Muscle of leg (tissue), 11 donors: ENCODE data around the gene SERPINE1. TPM values are rescaled to one million over a fixed set of nuclear protein-coding genes. Genes with fewer than 3 reads are reported as not detected.
A peak's percentile ranks its signal among the peaks of the same experiment; 100 is the strongest.
"Not testable (repeated sequence)": the region's sequence is repeated elsewhere in the genome, so short reads cannot be mapped to it uniquely, and the experiment has no call there.

Source experiments
- DNase-seq: peaks from one replicate; pipeline ENCODE4 v3.0.0; 2013
- H3K27ac ChIP-seq: one replicate; pipeline ENCODE4 v1.5.1; 2013; ENCODE audit warnings: mild to moderate bottlenecking, low read length, control low read depth
- H3K27me3 ChIP-seq: one replicate; pipeline ENCODE4 v1.6.1; 2013; ENCODE audit warnings: low read length; ENCODE audit not compliant: control insufficient read depth, insufficient read depth
- H3K36me3 ChIP-seq: one replicate; pipeline ENCODE4 v1.6.1; 2013; ENCODE audit warnings: low read length; ENCODE audit not compliant: control insufficient read depth, insufficient read depth
- H3K4me1 ChIP-seq: one replicate; pipeline ENCODE4 v1.6.1; 2013; ENCODE audit warnings: low read length; ENCODE audit not compliant: control insufficient read depth, insufficient read depth
- H3K4me3 ChIP-seq: one replicate; pipeline ENCODE4 v1.5.1; 2013; ENCODE audit warnings: low read length, control low read depth
- H3K9me3 ChIP-seq: replicated peaks from 2 replicates; pipeline ENCODE4 v1.6.1; 2013; ENCODE audit warnings: low read depth, low read length; ENCODE audit not compliant: control insufficient read depth
- WGBS: methylation state at CpG from one replicate; pipeline ENCODE4 v1.1.5; 2013; ENCODE audit warnings: missing lambda C conversion rate; ENCODE audit not compliant: insufficient coverage; 5-methylcytosine and 5-hydroxymethylcytosine counted together
- polyA plus RNA-seq, 8 donors: library from polyadenylated mRNA; unstranded; fragments of 120-200 nt; gene quantifications; one replicate each; pipeline versions ENCODE4 v1.2.1 to v1.2.3, GENCODE V29; 2013; ENCODE audit warnings: inconsistent platforms in 1 of 8, low replicate concordance in 1 of 8; ENCODE audit not compliant: insufficient read length in 8 of 8, insufficient read depth in 1 of 8
- total RNA-seq: library from RNA; stranded (reverse); fragments of 120-200 nt; gene quantifications from one replicate; pipeline ENCODE4 v1.2.4, GENCODE V29; 2013

Gene SERPINE1
- total and polyA plus RNA-seq, 9 donors, result 1.6 to 8.5 (median 5.3) TPM

DNA sequence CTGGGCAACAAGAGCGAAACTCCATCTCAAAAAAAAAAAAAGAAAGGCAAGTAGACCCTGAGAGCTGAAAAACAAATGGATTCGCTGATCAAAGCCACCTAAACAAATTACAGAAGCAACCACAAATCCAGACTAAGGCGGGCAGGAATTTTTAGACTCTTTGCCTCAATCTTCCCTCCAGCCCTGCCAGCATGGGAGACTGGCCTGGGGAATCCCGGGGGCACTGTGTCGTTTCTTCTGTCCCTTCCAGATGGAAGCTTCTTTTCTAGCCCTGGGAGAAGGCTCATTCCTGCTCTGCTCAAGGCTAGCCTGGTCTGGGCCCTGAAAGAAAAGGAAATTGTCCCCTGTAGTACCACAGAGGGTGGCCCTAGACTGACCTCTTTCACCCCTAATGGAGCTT, 15.6 kb upstream of the SERPINE1 start:
- Histone ChIP-seq H3K27ac (no peak overlapping the region), H3K4me3 (no peak overlapping the region), H3K27me3 (no peaks in the 10 kb centered on the region), H3K4me1 (peaks cover 23% of the 10 kb centered on the region), H3K36me3 (no peaks in the 10 kb centered on the region), H3K9me3 (no peaks in the 10 kb centered on the region)
- WGBS, result 77% methylated on average over 3 of the region's 5 CpGs
- no peak for DNase-seq

DNA sequence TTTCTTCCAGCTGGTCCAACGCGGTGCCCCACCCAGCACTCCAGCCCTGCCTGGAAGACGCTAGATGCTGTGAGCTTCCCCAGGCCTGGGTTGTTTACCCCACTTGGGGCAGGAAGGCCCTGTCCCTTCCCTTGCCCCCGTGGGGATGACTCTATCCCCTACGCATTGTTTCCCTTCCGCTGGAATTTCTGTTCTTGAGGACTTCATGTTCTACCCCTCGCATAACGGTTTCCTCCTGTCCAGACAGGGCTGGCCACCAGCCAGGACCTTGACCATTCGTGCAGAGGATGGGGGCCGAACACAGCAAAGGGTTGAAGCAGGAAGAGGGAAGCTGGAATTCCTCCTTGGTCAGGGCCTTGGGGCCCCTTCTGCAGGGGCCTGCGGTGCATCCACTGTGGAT, 14.7 kb upstream of the SERPINE1 start:
- no peaks in the 10 kb centered on the region for H3K27me3 ChIP-seq
- WGBS, result 43% methylated on average over 7 of the region's 11 CpGs
- peak overlapping the region; percentile 55 for H3K27ac ChIP-seq
- no peaks in the 10 kb centered on the region for H3K36me3 ChIP-seq
- peaks cover 26% of the 10 kb centered on the region for H3K4me1 ChIP-seq
- peak; percentile 50 for DNase-seq
- H3K4me3 ChIP-seq, result no peak overlapping the region
- no peaks in the 10 kb centered on the region for H3K9me3 ChIP-seq

DNA sequence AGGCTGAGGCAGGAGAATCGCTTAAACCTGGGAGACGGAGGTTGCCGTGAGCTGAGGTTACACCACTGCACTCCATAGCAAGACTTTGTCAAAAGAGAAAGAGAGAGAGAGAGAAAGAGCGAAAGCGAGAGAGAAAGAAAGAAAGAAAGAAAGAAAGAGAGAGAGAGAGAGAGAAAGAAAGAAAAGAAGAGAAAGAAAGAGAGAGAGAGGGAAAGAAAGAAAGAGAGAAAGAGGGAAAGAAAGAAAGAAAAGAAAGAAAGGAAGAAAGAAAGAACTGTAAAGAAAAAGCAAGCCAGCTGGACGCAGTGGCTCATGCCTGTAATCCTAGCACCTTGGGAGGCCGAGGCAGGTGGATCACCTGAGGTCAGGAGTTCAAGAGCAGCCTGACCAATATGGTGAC, 13.8 kb upstream of the SERPINE1 start:
- not testable (repeated sequence) for H3K27me3 ChIP-seq, H3K4me3 ChIP-seq, H3K36me3 ChIP-seq, DNase-seq, H3K27ac ChIP-seq, H3K9me3 ChIP-seq
- peaks cover 32% of the 10 kb centered on the region for H3K4me1 ChIP-seq
- WGBS, result 67% methylated on average over 1 of the region's 7 CpGs

DNA sequence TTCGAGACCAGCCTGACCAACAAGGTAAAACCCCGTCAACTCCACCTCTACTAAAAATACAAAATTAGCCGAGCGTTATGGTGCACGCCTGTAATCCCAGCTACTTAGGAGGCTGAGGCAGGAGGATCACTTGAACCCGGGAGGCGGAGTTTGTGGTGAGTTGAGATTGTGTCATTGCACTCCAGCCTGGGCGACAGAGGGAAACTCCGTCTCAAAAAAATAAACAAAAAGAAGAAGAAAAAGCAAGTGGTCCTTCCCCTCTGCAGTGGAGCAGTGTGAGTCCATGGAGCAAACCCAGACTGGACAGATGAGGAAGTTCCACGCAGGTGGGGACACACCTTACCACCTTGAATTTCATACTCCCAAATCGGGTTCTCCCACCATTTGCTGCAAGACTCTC, 13.1 kb upstream of the SERPINE1 start:
- no peak overlapping the region for H3K4me3 ChIP-seq
- DNase-seq, result no peak
- no peaks in the 10 kb centered on the region for H3K36me3 ChIP-seq
- no peaks in the 10 kb centered on the region for H3K9me3 ChIP-seq
- H3K4me1 ChIP-seq, result peaks cover 26% of the 10 kb centered on the region
- H3K27me3 ChIP-seq, result no peaks in the 10 kb centered on the region
- H3K27ac ChIP-seq, result no peak overlapping the region
- WGBS, result 69% methylated on average over 2 of the region's 11 CpGs

DNA sequence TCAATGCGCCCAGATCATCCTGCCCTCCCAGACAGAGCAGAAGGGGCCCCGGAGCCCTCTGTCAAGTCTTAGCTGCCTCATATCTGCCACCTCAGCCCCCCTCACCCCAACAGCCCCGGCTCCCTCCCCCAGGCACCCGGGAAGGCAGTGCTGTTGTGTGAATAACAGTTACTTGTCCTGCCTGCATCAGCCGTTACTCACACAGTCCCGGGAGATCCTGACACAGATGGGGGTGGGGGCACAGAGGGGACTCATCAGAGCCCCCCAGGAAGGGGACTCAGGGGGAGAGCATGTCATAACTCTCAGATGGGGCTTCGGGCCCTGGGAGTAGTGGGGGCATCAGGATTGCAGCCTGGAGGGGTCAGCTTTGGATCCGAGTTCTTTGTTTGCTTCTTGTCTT, 12.4 kb upstream of the SERPINE1 start:
- no peak for DNase-seq
- Histone ChIP-seq H3K27me3 (no peaks in the 10 kb centered on the region), H3K4me3 (no peak overlapping the region), H3K36me3 (no peaks in the 10 kb centered on the region), H3K27ac (no peak overlapping the region), H3K4me1 (peaks cover 20% of the 10 kb centered on the region), H3K9me3 (no peaks in the 10 kb centered on the region)
- 32% methylated on average over 2 of the region's 8 CpGs for WGBS

DNA sequence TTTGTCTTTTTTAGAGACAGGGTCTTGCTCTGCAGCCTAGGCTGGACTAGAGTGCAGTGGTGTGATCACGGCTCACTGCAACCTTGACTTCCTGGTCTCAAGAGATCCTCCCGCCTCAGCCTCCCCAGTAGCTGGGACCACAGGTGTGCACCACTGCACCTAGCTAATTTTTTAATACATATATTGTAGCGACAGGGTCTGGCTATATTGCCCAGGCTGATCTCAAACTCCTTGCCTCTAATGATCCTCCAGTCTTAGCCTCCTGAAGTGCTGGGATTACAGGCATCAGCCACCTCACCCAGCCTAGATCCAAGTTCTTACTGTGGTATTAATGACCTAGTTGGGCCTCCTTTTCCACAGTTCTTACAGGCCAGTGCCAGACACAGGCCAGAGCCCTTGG, 11.7 kb upstream of the SERPINE1 start:
- no peak for DNase-seq
- 86% methylated on average over 2 of the region's 3 CpGs for WGBS
- no peak overlapping the region for H3K27ac ChIP-seq
- no peaks in the 10 kb centered on the region for H3K36me3 ChIP-seq
- no peak overlapping the region for H3K4me3 ChIP-seq
- no peaks in the 10 kb centered on the region for H3K27me3 ChIP-seq
- H3K4me1 ChIP-seq, result peaks cover 20% of the 10 kb centered on the region
- H3K9me3 ChIP-seq, result no peaks in the 10 kb centered on the region

DNA sequence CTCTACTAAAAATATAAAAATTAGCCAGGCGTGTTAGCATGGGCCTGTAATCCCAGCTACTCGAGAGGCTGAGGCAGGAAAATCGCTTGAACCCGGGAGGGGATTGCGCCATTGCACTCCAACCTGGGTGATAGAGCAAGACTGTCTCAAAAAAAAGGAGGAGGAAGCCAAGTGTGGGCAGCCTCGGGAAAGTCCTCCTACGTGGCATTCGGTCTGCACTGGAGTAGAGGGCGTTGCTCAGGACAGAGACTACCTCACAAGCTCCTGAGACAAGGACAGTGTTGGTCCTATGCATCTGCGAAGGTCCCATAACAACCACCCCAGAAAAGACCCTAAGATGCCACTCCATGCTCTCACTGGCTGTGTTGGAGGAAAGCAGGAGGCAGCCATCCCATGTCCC, 10.0 kb upstream of the SERPINE1 start:
- no peaks in the 10 kb centered on the region for H3K9me3 ChIP-seq
- no peaks in the 10 kb centered on the region for H3K36me3 ChIP-seq
- no peak for DNase-seq
- H3K4me1 ChIP-seq, result peaks cover 28% of the 10 kb centered on the region
- no peaks in the 10 kb centered on the region for H3K27me3 ChIP-seq
- no peak overlapping the region for H3K27ac ChIP-seq
- 64% methylated on average over 6 of the region's 10 CpGs for WGBS
- no peak overlapping the region for H3K4me3 ChIP-seq

DNA sequence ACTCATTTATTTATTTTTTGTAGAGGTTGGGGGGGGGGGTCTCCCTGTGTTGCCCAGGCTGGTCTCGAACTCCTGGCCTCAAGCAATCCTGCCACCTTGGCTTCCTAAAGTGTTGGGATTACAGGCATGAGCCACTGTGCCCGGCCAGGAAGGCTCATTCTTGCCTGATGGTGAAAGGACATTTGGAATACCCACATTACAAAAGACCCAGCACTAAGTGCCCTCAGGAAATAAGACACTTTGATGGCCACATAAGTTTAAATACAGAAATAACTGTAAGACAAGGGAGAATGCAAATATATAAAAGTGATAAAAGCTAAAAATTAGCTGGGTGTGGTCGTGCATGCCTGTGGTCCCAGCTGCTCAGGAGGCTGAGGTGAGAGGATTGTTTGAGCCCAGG, 8.0 kb upstream of the SERPINE1 start:
- Histone ChIP-seq H3K4me1 (peaks cover 36% of the 10 kb centered on the region), H3K9me3 (no peaks in the 10 kb centered on the region), H3K4me3 (no peak overlapping the region), H3K36me3 (no peaks in the 10 kb centered on the region), H3K27me3 (no peaks in the 10 kb centered on the region), H3K27ac (no peak overlapping the region)
- 80% methylated on average over 1 of the region's 3 CpGs for WGBS
- no peak for DNase-seq

DNA sequence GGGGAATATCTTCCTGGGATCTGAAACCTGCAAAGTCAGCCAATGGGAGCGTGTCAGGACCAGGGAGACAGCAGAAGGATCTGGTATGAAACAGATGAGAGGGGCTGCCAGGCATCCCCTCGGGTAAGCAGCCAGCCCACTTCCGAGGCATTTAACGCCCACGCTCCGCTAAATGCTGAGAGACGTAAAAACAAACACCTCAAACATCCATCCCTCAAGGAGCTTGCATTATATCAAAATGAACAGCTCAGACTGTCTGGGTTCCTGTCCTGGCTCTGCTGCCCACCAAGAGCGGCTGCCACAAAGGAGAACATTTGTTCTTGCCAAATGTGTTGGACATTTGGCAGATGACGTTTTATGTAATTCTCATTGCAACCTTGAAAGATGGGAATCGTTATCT, 7.0 kb upstream of the SERPINE1 start:
- Histone ChIP-seq H3K36me3 (no peaks in the 10 kb centered on the region), H3K4me1 (peaks cover 43% of the 10 kb centered on the region), H3K27me3 (no peaks in the 10 kb centered on the region), H3K9me3 (no peaks in the 10 kb centered on the region), H3K4me3 (no peak overlapping the region), H3K27ac (no peak overlapping the region)
- 82% methylated on average over 1 of the region's 10 CpGs for WGBS
- no peak for DNase-seq

DNA sequence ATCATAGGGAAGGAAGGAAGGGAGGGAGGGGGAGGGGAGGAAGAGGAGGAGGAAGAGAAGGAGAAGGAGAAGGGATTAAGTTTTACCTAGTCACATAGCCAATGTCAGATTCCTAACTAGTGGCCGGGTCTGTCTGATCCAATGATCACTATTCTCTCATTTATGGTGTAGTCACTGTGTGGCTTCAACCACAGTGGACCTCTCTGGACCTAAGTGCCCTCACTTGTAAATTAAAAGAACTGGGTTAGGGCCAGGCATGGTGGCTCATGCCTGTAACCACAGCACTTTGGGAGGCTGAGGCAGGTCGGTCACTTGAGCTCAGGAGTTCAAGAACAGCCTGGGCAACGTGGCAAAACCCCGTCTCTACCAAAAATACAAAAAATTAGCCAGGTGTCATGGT, 6.6 kb upstream of the SERPINE1 start:
- 80% methylated on average over 1 of the region's 4 CpGs for WGBS
- H3K9me3 ChIP-seq, result no peaks in the 10 kb centered on the region

DNA sequence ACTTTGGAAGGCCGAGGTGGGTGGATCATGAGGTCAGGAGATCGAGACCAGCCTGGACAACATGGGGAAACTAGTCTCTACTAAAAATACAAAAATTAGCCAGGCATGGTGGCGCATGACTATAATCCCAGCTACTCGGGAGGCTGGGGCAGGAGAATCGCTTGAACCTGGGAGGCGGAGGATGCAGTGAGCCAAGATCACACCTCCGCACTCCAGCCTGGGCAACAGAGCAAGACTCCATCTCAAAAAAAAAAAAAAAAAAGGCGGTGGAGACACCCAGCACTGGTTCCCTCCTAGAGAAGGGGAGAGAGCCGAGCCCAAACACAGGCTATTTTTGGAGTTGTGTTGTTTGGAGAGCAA, 5.3 kb upstream of the SERPINE1 start:
- H3K36me3 ChIP-seq, DNase-seq, H3K4me3 ChIP-seq, H3K27me3 ChIP-seq, H3K9me3 ChIP-seq: not testable (repeated sequence)
- Histone ChIP-seq H3K4me1 (peaks cover 53% of the 10 kb centered on the region), H3K27ac (peak overlapping the region; percentile 97)
- 20% methylated on average over 1 of the region's 9 CpGs for WGBS

More for the DNA sequence above, 6.6 kb upstream of the SERPINE1 start:
- Histone ChIP-seq H3K4me1 (peaks cover 45% of the 10 kb centered on the region), H3K27ac (no peak overlapping the region), H3K36me3 (no peaks in the 10 kb centered on the region), H3K27me3 (no peaks in the 10 kb centered on the region), H3K4me3 (no peak overlapping the region)
- DNase-seq, result no peak
